ENCODE measurements around the gene DYNC1H1.
"Not testable (repeated sequence)": the region's sequence is repeated elsewhere in the genome, so short reads cannot be mapped to it uniquely, and the experiment has no call there.

DYNC1H1 gene

GRCh38 chr14:102063808-102064429, 99.5 kb downstream of the DYNC1H1 start:
- Histone ChIP-seq H3K36me3 (ENCODE audit: control insufficient read depth, insufficient read depth, low read length) (no peaks in the 10 kb centered on the region), H3K4me3 (replicated peaks; ENCODE audit: low read depth, low read length) (no peak overlapping the region), H3K27me3 (replicated peaks; ENCODE audit: control insufficient read depth, insufficient read depth, low read length) (no peaks in the 10 kb centered on the region)
- TF ChIP-seq CTCF (IDR thresholded peaks at IDR 0.05; ENCODE audit: insufficient read depth, low read length, poor library complexity, severe bottlenecking) = no peak
- DNase-seq (ENCODE audit: extremely low read depth, insufficient read length) = no peak

GRCh38 chr14:102064590-102064989, 100.2 kb downstream of the DYNC1H1 start:
- not testable (repeated sequence) for H3K27me3 ChIP-seq (replicated peaks; ENCODE audit: control insufficient read depth, insufficient read depth, low read length); H3K4me3 ChIP-seq (replicated peaks; ENCODE audit: low read depth, low read length); H3K36me3 ChIP-seq (ENCODE audit: control insufficient read depth, insufficient read depth, low read length); DNase-seq (ENCODE audit: extremely low read depth, insufficient read length)

- no peak overlapping the region for H3K4me3 ChIP-seq (replicated peaks; ENCODE audit: low read depth, low read length)
- H3K36me3 ChIP-seq (ENCODE audit: control insufficient read depth, insufficient read depth, low read length) = no peaks in the 10 kb centered on the region
- no peak for TF ChIP-seq CTCF (IDR thresholded peaks at IDR 0.05; ENCODE audit: insufficient read depth, low read length, poor library complexity, severe bottlenecking)
- no peak for DNase-seq (ENCODE audit: extremely low read depth, insufficient read length)
- H3K27me3 ChIP-seq (replicated peaks; ENCODE audit: control insufficient read depth, insufficient read depth, low read length) = no peaks in the 10 kb centered on the region
Observed at GRCh38 chr14:102066041-102066451, 101.7 kb downstream of the DYNC1H1 start.

- no peak overlapping the region for H3K4me3 ChIP-seq (replicated peaks; ENCODE audit: low read depth, low read length)
- no peak for TF ChIP-seq CTCF (IDR thresholded peaks at IDR 0.05; ENCODE audit: insufficient read depth, low read length, poor library complexity, severe bottlenecking)
- no peak for DNase-seq (ENCODE audit: extremely low read depth, insufficient read length)
- no peaks in the 10 kb centered on the region for H3K36me3 ChIP-seq (ENCODE audit: control insufficient read depth, insufficient read depth, low read length)
- no peaks in the 10 kb centered on the region for H3K27me3 ChIP-seq (replicated peaks; ENCODE audit: control insufficient read depth, insufficient read depth, low read length)
Observed at GRCh38 chr14:102071283-102071998, 107.1 kb downstream of the DYNC1H1 start.

- no peaks in the 10 kb centered on the region for H3K27me3 ChIP-seq (replicated peaks; ENCODE audit: control insufficient read depth, insufficient read depth, low read length)
- DNase-seq (ENCODE audit: extremely low read depth, insufficient read length) = no peak
- no peak for TF ChIP-seq CTCF (IDR thresholded peaks at IDR 0.05; ENCODE audit: insufficient read depth, low read length, poor library complexity, severe bottlenecking)
- H3K4me3 ChIP-seq (replicated peaks; ENCODE audit: low read depth, low read length) = no peak overlapping the region
- H3K36me3 ChIP-seq (ENCODE audit: control insufficient read depth, insufficient read depth, low read length) = peaks cover 10% of the 10 kb centered on the region
Observed at GRCh38 chr14:102074415-102074964, 110.1 kb downstream of the DYNC1H1 start.

- no peak for DNase-seq (ENCODE audit: extremely low read depth, insufficient read length)
- Histone ChIP-seq H3K27me3 (replicated peaks; ENCODE audit: control insufficient read depth, insufficient read depth, low read length) (no peaks in the 10 kb centered on the region), H3K4me3 (replicated peaks; ENCODE audit: low read depth, low read length) (no peak overlapping the region), H3K36me3 (ENCODE audit: control insufficient read depth, insufficient read depth, low read length) (peaks cover 11% of the 10 kb centered on the region)
- no peak for TF ChIP-seq CTCF (IDR thresholded peaks at IDR 0.05; ENCODE audit: insufficient read depth, low read length, poor library complexity, severe bottlenecking)
Observed at GRCh38 chr14:102075155-102075554, 110.8 kb downstream of the DYNC1H1 start.

Measured in GM06990 (cell line).